Measurements from ENCODE around the gene HDAC4.
"Not testable (repeated sequence)": the region's sequence is repeated elsewhere in the genome, so short reads cannot be mapped to it uniquely, and the experiment has no call there.

HDAC4 gene

GRCh38 chr2:239179851-239180371 lies 220.9 kb downstream of the HDAC4 start:
- Mint-ChIP-seq H3K4me1 (no peaks in the 10 kb centered on the region), H3K36me3 (ENCODE audit: low read depth) (peaks cover 37% of the 10 kb centered on the region)
- no peak for ATAC-seq

GRCh38 chr2:239178954-239179353 lies 221.9 kb downstream of the HDAC4 start:
- no peak overlapping the region for H3K27ac Mint-ChIP-seq
- no peak for ATAC-seq
- H3K4me1 Mint-ChIP-seq = no peaks in the 10 kb centered on the region
- H3K27me3 Mint-ChIP-seq = no peaks in the 10 kb centered on the region
- H3K9me3 Mint-ChIP-seq = peaks cover 22% of the 10 kb centered on the region
- H3K36me3 Mint-ChIP-seq (ENCODE audit: low read depth) = peaks cover 47% of the 10 kb centered on the region
- no peak for DNase-seq
- no peak overlapping the region for H3K4me3 Mint-ChIP-seq

More at GRCh38 chr2:239179851-239180371, 220.9 kb downstream of the HDAC4 start:
- Mint-ChIP-seq H3K9me3 (peaks cover 13% of the 10 kb centered on the region), H3K27ac (no peak overlapping the region), H3K27me3 (no peaks in the 10 kb centered on the region), H3K4me3 (no peak overlapping the region)
- DNase-seq = no peak

GRCh38 chr2:239178484-239178883 lies 222.3 kb downstream of the HDAC4 start:
- DNase-seq (no peak), ATAC-seq (no peak)
- peaks cover 49% of the 10 kb centered on the region for H3K36me3 Mint-ChIP-seq (ENCODE audit: low read depth)
- peaks cover 24% of the 10 kb centered on the region for H3K9me3 Mint-ChIP-seq
- no peaks in the 10 kb centered on the region for H3K4me1 Mint-ChIP-seq
- H3K4me3 Mint-ChIP-seq = no peak overlapping the region
- H3K27me3 Mint-ChIP-seq = no peaks in the 10 kb centered on the region
- no peak overlapping the region for H3K27ac Mint-ChIP-seq

- DNase-seq (no peak), ATAC-seq (no peak)
- Mint-ChIP-seq H3K27me3 (no peaks in the 10 kb centered on the region), H3K4me3 (no peak overlapping the region), H3K36me3 (ENCODE audit: low read depth) (peaks cover 53% of the 10 kb centered on the region), H3K4me1 (no peaks in the 10 kb centered on the region), H3K9me3 (peaks cover 28% of the 10 kb centered on the region), H3K27ac (no peak overlapping the region)
Measured at GRCh38 chr2:239177908-239178307, 222.9 kb downstream of the HDAC4 start.

- H3K4me3 Mint-ChIP-seq = no peak overlapping the region
- no peak for ATAC-seq
- DNase-seq = no peak
- no peak overlapping the region for H3K27ac Mint-ChIP-seq
- H3K4me1 Mint-ChIP-seq = no peaks in the 10 kb centered on the region
- H3K9me3 Mint-ChIP-seq = peaks cover 34% of the 10 kb centered on the region
- no peaks in the 10 kb centered on the region for H3K27me3 Mint-ChIP-seq
- H3K36me3 Mint-ChIP-seq (ENCODE audit: low read depth) = peaks cover 58% of the 10 kb centered on the region
Measured at GRCh38 chr2:239177325-239177724, 223.5 kb downstream of the HDAC4 start.

- Mint-ChIP-seq H3K9me3 (peaks cover 41% of the 10 kb centered on the region), H3K36me3 (ENCODE audit: low read depth) (peaks cover 65% of the 10 kb centered on the region)
- ATAC-seq, H3K27me3 Mint-ChIP-seq, DNase-seq, H3K27ac Mint-ChIP-seq, H3K4me3 Mint-ChIP-seq, H3K4me1 Mint-ChIP-seq: not testable (repeated sequence)
Measured at GRCh38 chr2:239176138-239176803, 224.5 kb downstream of the HDAC4 start.

GRCh38 chr2:239175181-239175580 lies 225.6 kb downstream of the HDAC4 start:
- H3K27ac Mint-ChIP-seq = no peak overlapping the region
- no peaks in the 10 kb centered on the region for H3K4me1 Mint-ChIP-seq
- no peak for DNase-seq
- H3K27me3 Mint-ChIP-seq = no peaks in the 10 kb centered on the region
- peaks cover 74% of the 10 kb centered on the region for H3K36me3 Mint-ChIP-seq (ENCODE audit: low read depth)
- peaks cover 52% of the 10 kb centered on the region for H3K9me3 Mint-ChIP-seq
- H3K4me3 Mint-ChIP-seq = no peak overlapping the region
- no peak for ATAC-seq

GRCh38 chr2:239173301-239173700 lies 227.5 kb downstream of the HDAC4 start:
- no peak overlapping the region for H3K27ac Mint-ChIP-seq
- H3K27me3 Mint-ChIP-seq = no peaks in the 10 kb centered on the region
- H3K4me3 Mint-ChIP-seq = no peak overlapping the region
- H3K36me3 Mint-ChIP-seq (ENCODE audit: low read depth) = peaks cover 69% of the 10 kb centered on the region
- DNase-seq (no peak), ATAC-seq (no peak)
- H3K9me3 Mint-ChIP-seq = peaks cover 52% of the 10 kb centered on the region
- H3K4me1 Mint-ChIP-seq = no peaks in the 10 kb centered on the region

- H3K4me3 Mint-ChIP-seq = no peak overlapping the region
- peaks cover 42% of the 10 kb centered on the region for H3K9me3 Mint-ChIP-seq
- no peaks in the 10 kb centered on the region for H3K4me1 Mint-ChIP-seq
- H3K27ac Mint-ChIP-seq = no peak overlapping the region
- DNase-seq (no peak), ATAC-seq (no peak)
- no peaks in the 10 kb centered on the region for H3K27me3 Mint-ChIP-seq
- peaks cover 53% of the 10 kb centered on the region for H3K36me3 Mint-ChIP-seq (ENCODE audit: low read depth)
Measured at GRCh38 chr2:239171643-239172042, 229.2 kb downstream of the HDAC4 start.

GRCh38 chr2:239169311-239170048 lies 231.3 kb downstream of the HDAC4 start:
- H3K36me3 Mint-ChIP-seq (ENCODE audit: low read depth) = peaks cover 38% of the 10 kb centered on the region
- DNase-seq (no peak), ATAC-seq (no peak)
- no peak overlapping the region for H3K4me3 Mint-ChIP-seq
- H3K27ac Mint-ChIP-seq = no peak overlapping the region
- H3K27me3 Mint-ChIP-seq = no peaks in the 10 kb centered on the region
- peaks cover 35% of the 10 kb centered on the region for H3K9me3 Mint-ChIP-seq
- H3K4me1 Mint-ChIP-seq = peaks cover 8% of the 10 kb centered on the region

GRCh38 chr2:239168575-239168974 lies 232.2 kb downstream of the HDAC4 start:
- peaks cover 32% of the 10 kb centered on the region for H3K36me3 Mint-ChIP-seq (ENCODE audit: low read depth)
- H3K27ac Mint-ChIP-seq = no peak overlapping the region
- peaks cover 29% of the 10 kb centered on the region for H3K9me3 Mint-ChIP-seq
- H3K4me3 Mint-ChIP-seq = no peak overlapping the region
- H3K4me1 Mint-ChIP-seq = peaks cover 16% of the 10 kb centered on the region
- ATAC-seq (no peak), DNase-seq (no peak)
- no peaks in the 10 kb centered on the region for H3K27me3 Mint-ChIP-seq

GRCh38 chr2:239167766-239168444 lies 232.9 kb downstream of the HDAC4 start:
- Mint-ChIP-seq H3K9me3 (peaks cover 24% of the 10 kb centered on the region), H3K27me3 (no peaks in the 10 kb centered on the region), H3K4me3 (no peak overlapping the region), H3K27ac (no peak overlapping the region), H3K4me1 (peaks cover 16% of the 10 kb centered on the region), H3K36me3 (ENCODE audit: low read depth) (peaks cover 26% of the 10 kb centered on the region)
- DNase-seq (no peak), ATAC-seq (no peak)

- Mint-ChIP-seq H3K36me3 (ENCODE audit: low read depth) (peaks cover 19% of the 10 kb centered on the region), H3K27ac (no peak overlapping the region), H3K4me3 (no peak overlapping the region), H3K9me3 (peaks cover 17% of the 10 kb centered on the region), H3K27me3 (no peaks in the 10 kb centered on the region), H3K4me1 (peaks cover 16% of the 10 kb centered on the region)
- ATAC-seq (no peak), DNase-seq (no peak)
Measured at GRCh38 chr2:239167011-239167673, 233.7 kb downstream of the HDAC4 start.

- ATAC-seq = no peak
- no peak for DNase-seq
- Mint-ChIP-seq H3K4me1 (peaks cover 16% of the 10 kb centered on the region), H3K27ac (no peak overlapping the region), H3K9me3 (peaks cover 12% of the 10 kb centered on the region), H3K4me3 (no peak overlapping the region), H3K36me3 (ENCODE audit: low read depth) (peaks cover 14% of the 10 kb centered on the region), H3K27me3 (no peaks in the 10 kb centered on the region)
Measured at GRCh38 chr2:239166201-239166834, 234.5 kb downstream of the HDAC4 start.

Measured in activated naive CD8-positive, alpha-beta T cell treated with anti-CD3 and anti-CD28 coated beads, Interleukin-2, amount 50 U/mL, for 24 hours (primary cell).